ENCODE results near the gene KLHL13. TPM values are rescaled to one million over a fixed set of nuclear protein-coding genes. Genes with fewer than 3 reads are reported as not detected.

KLHL13 gene
- total and polyA plus RNA-seq, 5 donors from 2014 or later: 0.25 to 0.61 (median 0.27) TPM; not detected in 1

GRCh38 chrX:118062817-118063615 lies 53.6 kb downstream of the KLHL13 start:
- H3K27ac Mint-ChIP-seq: no peak overlapping the region
- no peaks in the 10 kb centered on the region for H3K27me3 Mint-ChIP-seq
- no peak overlapping the region for H3K4me3 Mint-ChIP-seq
- Histone ChIP-seq H3K27me3 (ENCODE audit: control insufficient read depth, insufficient read depth, low read length) (no peaks in the 10 kb centered on the region), H3K9me3 (ENCODE audit: control insufficient read depth in 2 of 2, low read length in 2 of 2) (no peaks in the 10 kb centered on the region), H3K4me3 (ENCODE audit: low read depth, low read length) (no peak overlapping the region), H3K4me1 (ENCODE audit: control insufficient read depth, insufficient read depth, low read length, poor library complexity, severe bottlenecking) (no peaks in the 10 kb centered on the region), H3K36me3 (ENCODE audit: control insufficient read depth, insufficient read depth, low read length) (no peaks in the 10 kb centered on the region), H3K27ac (ENCODE audit: insufficient read depth, low read length, poor library complexity, severe bottlenecking) (no peak overlapping the region)
- H3K36me3 Mint-ChIP-seq: no peaks in the 10 kb centered on the region
- no peaks in the 10 kb centered on the region for H3K4me1 Mint-ChIP-seq
- ATAC-seq (ENCODE audit: low read depth in 2 of 2): no peak
- no peaks in the 10 kb centered on the region for H3K9me3 Mint-ChIP-seq
- no peak for DNase-seq

- no peaks in the 10 kb centered on the region for H3K4me1 ChIP-seq (ENCODE audit: control insufficient read depth, insufficient read depth, low read length, poor library complexity, severe bottlenecking)
- H3K4me3 Mint-ChIP-seq: no peak overlapping the region
- ATAC-seq (ENCODE audit: low read depth in 2 of 2): no peak
- no peak overlapping the region for H3K4me3 ChIP-seq (ENCODE audit: low read depth, low read length)
- DNase-seq: no peak
- no peaks in the 10 kb centered on the region for H3K9me3 ChIP-seq (ENCODE audit: control insufficient read depth in 2 of 2, low read length in 2 of 2)
- no peaks in the 10 kb centered on the region for H3K9me3 Mint-ChIP-seq
- no peaks in the 10 kb centered on the region for H3K27me3 ChIP-seq (ENCODE audit: control insufficient read depth, insufficient read depth, low read length)
- no peak overlapping the region for H3K27ac ChIP-seq (ENCODE audit: insufficient read depth, low read length, poor library complexity, severe bottlenecking)
- no peak overlapping the region for H3K27ac Mint-ChIP-seq
- H3K27me3 Mint-ChIP-seq: no peaks in the 10 kb centered on the region
- H3K4me1 Mint-ChIP-seq: no peaks in the 10 kb centered on the region
- H3K36me3 Mint-ChIP-seq: no peaks in the 10 kb centered on the region
- H3K36me3 ChIP-seq (ENCODE audit: control insufficient read depth, insufficient read depth, low read length): no peaks in the 10 kb centered on the region
These were observed 54.4 kb downstream of the KLHL13 start for GRCh38 chrX:118062048-118062789.

GRCh38 chrX:118058924-118059323 lies 57.7 kb downstream of the KLHL13 start:
- Mint-ChIP-seq H3K4me1 (no peaks in the 10 kb centered on the region), H3K36me3 (no peaks in the 10 kb centered on the region), H3K27me3 (no peaks in the 10 kb centered on the region), H3K9me3 (peaks cover 0 to 2% (median 0%) of the 10 kb centered on the region in 7 donors), H3K27ac (no peak overlapping the region), H3K4me3 (no peak overlapping the region)
- Histone ChIP-seq H3K36me3 (ENCODE audit: control insufficient read depth, insufficient read depth, low read length) (no peaks in the 10 kb centered on the region), H3K9me3 (ENCODE audit: control insufficient read depth in 2 of 2, low read length in 2 of 2) (no peaks in the 10 kb centered on the region), H3K27me3 (ENCODE audit: control insufficient read depth, insufficient read depth, low read length) (no peaks in the 10 kb centered on the region), H3K4me3 (ENCODE audit: low read depth, low read length) (no peak overlapping the region), H3K27ac (ENCODE audit: insufficient read depth, low read length, poor library complexity, severe bottlenecking) (no peak overlapping the region), H3K4me1 (ENCODE audit: control insufficient read depth, insufficient read depth, low read length, poor library complexity, severe bottlenecking) (no peaks in the 10 kb centered on the region)
- ATAC-seq (ENCODE audit: low read depth in 2 of 2): no peak
- DNase-seq: no peak

GRCh38 chrX:118056870-118057269 lies 59.7 kb downstream of the KLHL13 start:
- Mint-ChIP-seq H3K4me3 (no peak overlapping the region), H3K27ac (no peak overlapping the region), H3K4me1 (no peaks in the 10 kb centered on the region), H3K27me3 (no peaks in the 10 kb centered on the region), H3K36me3 (no peaks in the 10 kb centered on the region), H3K9me3 (peaks cover 0 to 6% (median 0%) of the 10 kb centered on the region in 7 donors)
- no peaks in the 10 kb centered on the region for H3K27me3 ChIP-seq (ENCODE audit: control insufficient read depth, insufficient read depth, low read length)
- no peak overlapping the region for H3K27ac ChIP-seq (ENCODE audit: insufficient read depth, low read length, poor library complexity, severe bottlenecking)
- no peaks in the 10 kb centered on the region for H3K4me1 ChIP-seq (ENCODE audit: control insufficient read depth, insufficient read depth, low read length, poor library complexity, severe bottlenecking)
- no peak for ATAC-seq (ENCODE audit: low read depth in 2 of 2)
- H3K36me3 ChIP-seq (ENCODE audit: control insufficient read depth, insufficient read depth, low read length): no peaks in the 10 kb centered on the region
- H3K4me3 ChIP-seq (ENCODE audit: low read depth, low read length): no peak overlapping the region
- DNase-seq: no peak
- H3K9me3 ChIP-seq (ENCODE audit: control insufficient read depth in 2 of 2, low read length in 2 of 2): no peaks in the 10 kb centered on the region

- H3K9me3 Mint-ChIP-seq: peaks cover 0 to 7% (median 1%) of the 10 kb centered on the region in 7 donors
These were observed 66.9 kb downstream of the KLHL13 start for GRCh38 chrX:118049713-118050112.

GRCh38 chrX:118047446-118048186 lies 69.0 kb downstream of the KLHL13 start:
- Histone ChIP-seq H3K4me3 (ENCODE audit: low read depth, low read length) (no peak overlapping the region), H3K27ac (ENCODE audit: insufficient read depth, low read length, poor library complexity, severe bottlenecking) (no peak overlapping the region), H3K36me3 (ENCODE audit: control insufficient read depth, insufficient read depth, low read length) (no peaks in the 10 kb centered on the region), H3K4me1 (ENCODE audit: control insufficient read depth, insufficient read depth, low read length, poor library complexity, severe bottlenecking) (no peaks in the 10 kb centered on the region), H3K9me3 (ENCODE audit: control insufficient read depth in 2 of 2, low read length in 2 of 2) (peaks cover 0 to 2% of the 10 kb centered on the region in 2 experiments), H3K27me3 (ENCODE audit: control insufficient read depth, insufficient read depth, low read length) (no peaks in the 10 kb centered on the region)
- H3K9me3 Mint-ChIP-seq: peaks cover 0 to 8% (median 1%) of the 10 kb centered on the region in 7 donors
- no peaks in the 10 kb centered on the region for H3K36me3 Mint-ChIP-seq
- ATAC-seq (ENCODE audit: low read depth in 2 of 2) (no peak), DNase-seq (no peak)
- H3K4me1 Mint-ChIP-seq: no peaks in the 10 kb centered on the region
- no peak overlapping the region for H3K4me3 Mint-ChIP-seq
- no peak overlapping the region for H3K27ac Mint-ChIP-seq
- no peaks in the 10 kb centered on the region for H3K27me3 Mint-ChIP-seq

More at GRCh38 chrX:118049713-118050112, 66.9 kb downstream of the KLHL13 start:
- no peaks in the 10 kb centered on the region for H3K36me3 Mint-ChIP-seq
- no peaks in the 10 kb centered on the region for H3K4me1 Mint-ChIP-seq
- no peaks in the 10 kb centered on the region for H3K27me3 Mint-ChIP-seq
- Histone ChIP-seq H3K9me3 (ENCODE audit: control insufficient read depth in 2 of 2, low read length in 2 of 2) (no peaks in the 10 kb centered on the region), H3K27me3 (ENCODE audit: control insufficient read depth, insufficient read depth, low read length) (no peaks in the 10 kb centered on the region), H3K4me3 (ENCODE audit: low read depth, low read length) (no peak overlapping the region), H3K27ac (ENCODE audit: insufficient read depth, low read length, poor library complexity, severe bottlenecking) (no peak overlapping the region), H3K36me3 (ENCODE audit: control insufficient read depth, insufficient read depth, low read length) (no peaks in the 10 kb centered on the region), H3K4me1 (ENCODE audit: control insufficient read depth, insufficient read depth, low read length, poor library complexity, severe bottlenecking) (no peaks in the 10 kb centered on the region)
- no peak overlapping the region for H3K4me3 Mint-ChIP-seq
- no peak for DNase-seq
- no peak for ATAC-seq (ENCODE audit: low read depth in 2 of 2)
- H3K27ac Mint-ChIP-seq: no peak overlapping the region

GRCh38 chrX:118039591-118039990 lies 77.0 kb downstream of the KLHL13 start:
- Mint-ChIP-seq H3K4me3 (no peak overlapping the region), H3K27me3 (no peaks in the 10 kb centered on the region), H3K27ac (no peak overlapping the region), H3K4me1 (no peaks in the 10 kb centered on the region), H3K9me3 (peaks cover 0 to 9% (median 5%) of the 10 kb centered on the region in 7 donors), H3K36me3 (no peaks in the 10 kb centered on the region)
- H3K4me3 ChIP-seq (ENCODE audit: low read depth, low read length): no peak overlapping the region
- H3K27me3 ChIP-seq (ENCODE audit: control insufficient read depth, insufficient read depth, low read length): no peaks in the 10 kb centered on the region
- H3K9me3 ChIP-seq (ENCODE audit: control insufficient read depth in 2 of 2, low read length in 2 of 2): peaks cover 0 to 2% of the 10 kb centered on the region in 2 experiments
- no peak for ATAC-seq (ENCODE audit: low read depth in 2 of 2)
- no peaks in the 10 kb centered on the region for H3K36me3 ChIP-seq (ENCODE audit: control insufficient read depth, insufficient read depth, low read length)
- no peak for DNase-seq
- H3K4me1 ChIP-seq (ENCODE audit: control insufficient read depth, insufficient read depth, low read length, poor library complexity, severe bottlenecking): no peaks in the 10 kb centered on the region
- no peak overlapping the region for H3K27ac ChIP-seq (ENCODE audit: insufficient read depth, low read length, poor library complexity, severe bottlenecking)

All from CD4-positive, CD25-positive, alpha-beta regulatory T cell (primary cell).